Measurements from ENCODE around the gene CELA3A. TPM values are rescaled to one million over a fixed set of nuclear protein-coding genes. Genes with fewer than 3 reads are reported as not detected.
"Not testable (repeated sequence)": the region's sequence is repeated elsewhere in the genome, so short reads cannot be mapped to it uniquely, and the experiment has no call there.

Gene CELA3A
- total RNA-seq, 2 donors from 2014 or later: 37,316 to 51,622 TPM

DNA sequence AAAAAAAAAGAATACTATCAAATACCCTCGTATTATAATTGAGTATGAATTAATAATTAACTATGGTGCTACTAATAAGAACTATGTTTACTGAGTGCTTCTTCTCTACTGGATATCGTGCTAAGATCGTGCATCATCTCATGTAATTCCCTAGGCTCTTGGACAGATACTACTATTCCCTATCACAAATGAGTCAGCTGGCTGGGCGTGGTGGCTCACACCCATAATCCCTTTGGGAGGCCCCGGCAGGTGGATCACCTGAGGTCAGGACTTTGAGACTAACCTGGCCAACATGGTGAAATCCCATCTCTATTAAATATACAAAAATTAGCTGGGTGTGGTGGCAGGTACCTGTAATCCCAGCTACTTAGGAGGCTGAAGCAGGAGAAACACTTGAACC is 15.6 kb upstream of the CELA3A start:
- intact Hi-C loops (cut with DNase I); DNase-seq; H3K4me3 ChIP-seq; H3K27ac ChIP-seq; H3K36me3 ChIP-seq (replicated peaks in 1 of 2; ENCODE audit: insufficient read depth in 1 of 2, low read depth in 2 of 2); H3K27me3 ChIP-seq; H3K9me3 ChIP-seq; ATAC-seq: not testable (repeated sequence)
- TF ChIP-seq POLR2A (IDR thresholded peaks at IDR 0.05): peak in 1 of 3 donors; percentile 47
- 20% methylated on average over 2 of the region's 5 CpGs; no CpG with 5 or more reads in 1 of the 2 donors for WGBS, 2 donors
- H3K4me1 ChIP-seq: peaks cover 21% of the 10 kb centered on the region

DNA sequence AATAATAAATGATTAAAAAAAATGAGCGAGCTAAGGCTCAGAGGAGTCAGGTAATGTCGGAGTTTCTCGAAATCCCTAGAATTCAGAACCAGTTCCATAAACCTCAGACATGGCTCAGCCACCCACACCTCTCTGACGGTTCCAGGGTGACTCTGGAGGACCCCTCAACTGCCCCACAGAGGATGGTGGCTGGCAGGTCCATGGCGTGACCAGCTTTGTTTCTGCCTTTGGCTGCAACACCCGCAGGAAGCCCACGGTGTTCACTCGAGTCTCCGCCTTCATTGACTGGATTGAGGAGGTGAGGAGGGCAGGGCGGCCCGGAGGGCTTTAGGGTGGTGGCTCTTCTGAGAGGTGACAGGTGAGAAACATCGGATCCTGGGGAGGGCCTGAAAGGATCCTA is 15.1 kb upstream of the CELA3A start:
- H3K4me3 ChIP-seq; H3K27ac ChIP-seq; H3K36me3 ChIP-seq (replicated peaks in 1 of 2; ENCODE audit: insufficient read depth in 1 of 2, low read depth in 2 of 2); H3K9me3 ChIP-seq; intact Hi-C loops (cut with DNase I); H3K27me3 ChIP-seq; ATAC-seq: not testable (repeated sequence)
- peak in 3 of 4 donors; percentile 42 to 56 (median 51) for DNase-seq
- peak; percentile 18 to 46 (median 25) for TF ChIP-seq POLR2A (IDR thresholded peaks at IDR 0.05)
- 61 to 67% methylated on average over 4 to 9 of the region's 12 CpGs for WGBS, 2 donors
- peaks cover 21% of the 10 kb centered on the region for H3K4me1 ChIP-seq

DNA sequence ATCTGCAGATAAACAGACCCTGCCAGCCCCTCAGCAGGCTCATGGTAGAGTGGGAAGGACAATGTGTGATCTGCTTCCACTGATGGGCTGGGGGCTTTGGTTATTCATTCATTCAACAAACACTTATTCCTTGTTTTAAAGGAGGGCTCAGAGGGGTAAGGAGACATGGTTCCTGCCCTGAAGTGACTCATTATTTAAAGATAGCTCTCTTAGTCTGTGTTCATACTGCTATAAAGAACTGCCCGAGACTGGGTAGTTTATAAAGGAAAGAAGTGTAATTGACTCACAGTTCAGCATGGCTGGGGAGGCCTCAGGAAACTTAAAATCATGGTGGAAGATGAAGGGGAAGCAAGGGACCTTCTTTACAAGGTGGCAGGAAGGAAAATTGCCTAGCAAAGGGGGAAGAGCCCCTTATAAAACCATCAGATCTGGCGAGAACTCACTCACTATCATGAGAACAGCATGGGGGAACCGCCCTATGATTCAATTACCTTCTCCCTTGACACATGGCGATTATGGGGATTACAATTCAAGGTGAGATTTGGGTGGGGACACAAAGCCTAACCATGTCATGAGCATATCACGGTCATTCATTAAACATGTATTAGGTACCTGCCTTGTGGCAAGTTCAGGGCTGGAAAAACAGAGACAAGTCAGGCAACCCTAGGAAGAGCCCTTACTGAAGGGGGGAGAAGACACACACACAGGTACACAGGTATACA is 11.6 kb upstream of the CELA3A start:
- 40 to 56% methylated on average over 3 of the region's 5 CpGs for WGBS, 2 donors
- peak in 1 of 4 donors; percentile 33 for DNase-seq
- intact Hi-C loops (cut with DNase I); H3K9me3 ChIP-seq; H3K36me3 ChIP-seq (replicated peaks in 1 of 2; ENCODE audit: insufficient read depth in 1 of 2, low read depth in 2 of 2); H3K4me3 ChIP-seq; H3K27me3 ChIP-seq: not testable (repeated sequence)
- peak; percentile 25 for ATAC-seq
- peak in 2 of 3 donors; percentile 11 to 22 for TF ChIP-seq POLR2A (IDR thresholded peaks at IDR 0.05)
- peak overlapping the region; percentile 21 to 47 (median 36) for H3K27ac ChIP-seq
- peaks cover 15% of the 10 kb centered on the region for H3K4me1 ChIP-seq

DNA sequence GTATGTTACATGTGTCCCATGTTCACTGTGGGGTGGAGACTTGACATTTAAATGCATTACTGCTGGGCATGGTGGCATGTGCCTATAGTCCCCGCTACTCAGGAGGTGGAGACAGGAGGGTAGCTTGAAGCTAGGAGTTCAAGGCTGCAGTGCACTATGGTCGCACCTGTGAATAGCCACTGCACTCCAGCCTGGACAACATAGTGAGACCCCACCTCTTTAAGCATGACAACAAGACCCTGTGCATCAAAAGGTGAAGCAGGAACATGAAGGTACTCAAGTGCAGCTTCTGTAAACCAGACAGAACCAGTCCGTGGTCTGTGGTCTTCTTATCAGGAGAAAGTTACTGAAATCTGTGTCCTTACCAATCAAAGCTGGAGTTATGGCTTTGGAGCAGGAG is 9.3 kb upstream of the CELA3A start:
- intact Hi-C loops (cut with DNase I); H3K4me3 ChIP-seq; H3K36me3 ChIP-seq (replicated peaks in 1 of 2; ENCODE audit: insufficient read depth in 1 of 2, low read depth in 2 of 2); H3K27me3 ChIP-seq; H3K9me3 ChIP-seq; ATAC-seq: not testable (repeated sequence)
- Histone ChIP-seq H3K27ac (peak overlapping the region in 3 of 4 donors; percentile 22 to 60 (median 48)), H3K4me1 (peaks cover 31% of the 10 kb centered on the region)
- WGBS, 2 donors: 34 to 53% methylated on average over 3 of the region's 3 CpGs
- peak; percentile 43 to 56 (median 54) for DNase-seq
- peak; percentile 20 to 64 (median 50) for TF ChIP-seq POLR2A (IDR thresholded peaks at IDR 0.05)

DNA sequence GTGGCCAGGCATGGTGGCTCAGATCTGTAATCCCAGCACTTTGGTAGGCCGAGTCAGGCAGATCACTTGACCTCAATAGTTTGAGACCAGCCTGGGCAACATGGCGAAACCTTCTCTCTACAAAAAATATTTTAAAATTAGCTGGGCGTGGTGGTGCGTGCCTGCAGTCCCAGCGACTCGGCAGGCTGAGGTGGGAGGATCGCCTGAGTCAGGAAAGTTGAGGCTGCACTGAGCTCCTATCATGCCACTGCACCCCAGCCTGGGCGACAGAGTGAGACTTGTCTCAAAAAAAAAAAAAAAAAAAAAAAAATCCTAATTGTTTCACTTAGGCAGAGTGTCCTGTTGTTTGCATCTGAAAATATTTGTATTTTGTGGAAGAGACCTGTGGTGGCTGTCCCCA is 6.7 kb upstream of the CELA3A start:
- Histone ChIP-seq H3K4me1 (peaks cover 55% of the 10 kb centered on the region), H3K27ac (peak overlapping the region in 3 of 4 donors; percentile 90 to 97 (median 96))
- H3K4me3 ChIP-seq; H3K27me3 ChIP-seq; H3K36me3 ChIP-seq (replicated peaks in 1 of 2; ENCODE audit: insufficient read depth in 1 of 2, low read depth in 2 of 2); H3K9me3 ChIP-seq; intact Hi-C loops (cut with DNase I); ATAC-seq: not testable (repeated sequence)
- DNase-seq: peak; percentile 46 to 57 (median 54)
- 33 to 47% methylated on average over 8 of the region's 8 CpGs for WGBS, 2 donors

DNA sequence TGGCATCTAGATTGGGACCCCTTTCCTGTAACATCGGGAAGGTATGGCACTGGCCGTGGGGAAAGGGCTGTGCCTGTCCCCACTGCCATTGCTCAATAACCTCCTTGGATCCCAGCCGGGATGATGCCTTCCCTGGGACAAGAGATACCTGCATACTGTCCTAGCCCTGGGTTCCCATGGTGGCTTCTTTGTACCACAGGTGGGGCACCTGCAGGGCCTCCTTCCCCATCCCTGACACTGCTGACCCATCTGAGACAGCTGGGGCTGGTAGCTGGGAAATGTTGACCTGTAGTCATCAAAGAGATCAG is 4.8 kb upstream of the CELA3A start:
- ATAC-seq; H3K4me3 ChIP-seq; H3K9me3 ChIP-seq; H3K36me3 ChIP-seq (replicated peaks in 1 of 2; ENCODE audit: insufficient read depth in 1 of 2, low read depth in 2 of 2); H3K27me3 ChIP-seq; intact Hi-C loops (cut with DNase I): not testable (repeated sequence)
- WGBS, 2 donors: 44 to 51% methylated on average over 3 of the region's 3 CpGs
- Histone ChIP-seq H3K27ac (peak overlapping the region; percentile 52 to 97 (median 93)), H3K4me1 (peaks cover 72% of the 10 kb centered on the region)
- DNase-seq: peak; percentile 36 to 54 (median 48)

DNA sequence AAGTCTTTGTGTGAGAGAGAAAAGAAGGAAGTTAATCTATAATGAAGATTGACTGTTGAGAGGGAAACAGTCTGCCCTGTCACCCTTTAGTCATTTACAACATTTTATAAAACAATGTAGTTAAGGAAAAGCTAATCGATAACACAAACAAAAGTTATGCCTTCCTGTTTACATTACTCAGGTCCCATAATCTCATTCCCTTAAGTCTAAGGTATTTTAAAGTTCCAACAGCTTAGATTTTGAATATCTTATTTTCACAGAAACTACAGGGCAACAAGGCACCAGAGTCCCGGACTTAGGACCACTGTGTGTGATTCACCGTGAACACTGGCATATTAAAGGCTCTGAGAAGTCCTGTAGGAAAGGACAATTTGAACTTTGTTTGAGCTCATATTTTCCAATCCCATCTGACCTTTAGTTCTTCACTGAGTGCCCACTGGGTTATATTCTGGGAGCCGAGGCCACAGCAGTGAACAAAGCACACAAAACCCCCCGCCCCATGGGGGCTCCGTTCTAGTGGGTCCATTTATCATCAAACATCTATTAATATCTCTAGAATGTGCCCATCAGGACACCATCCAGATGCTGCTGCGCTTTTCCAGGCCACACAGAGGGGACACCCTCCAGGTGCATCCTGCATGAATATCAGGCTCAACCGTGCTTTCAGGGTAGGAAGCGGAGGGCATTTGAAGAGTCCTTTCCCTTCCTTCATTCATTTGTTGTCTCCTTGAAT is 3.4 kb upstream of the CELA3A start:
- H3K36me3 ChIP-seq (replicated peaks in 1 of 2; ENCODE audit: insufficient read depth in 1 of 2, low read depth in 2 of 2); H3K4me3 ChIP-seq; H3K9me3 ChIP-seq; H3K27me3 ChIP-seq; intact Hi-C loops (cut with DNase I): not testable (repeated sequence)
- ATAC-seq (peak; percentile 3), DNase-seq (peak; percentile 37 to 49 (median 48))
- Histone ChIP-seq H3K27ac (peak overlapping the region; percentile 67 to 97 (median 93)), H3K4me1 (peaks cover 62% of the 10 kb centered on the region)
- peak in 1 of 3 donors; percentile 1 for TF ChIP-seq POLR2A (IDR thresholded peaks at IDR 0.05)
- 8 to 10% methylated on average over 8 to 9 of the region's 9 CpGs for WGBS, 2 donors

DNA sequence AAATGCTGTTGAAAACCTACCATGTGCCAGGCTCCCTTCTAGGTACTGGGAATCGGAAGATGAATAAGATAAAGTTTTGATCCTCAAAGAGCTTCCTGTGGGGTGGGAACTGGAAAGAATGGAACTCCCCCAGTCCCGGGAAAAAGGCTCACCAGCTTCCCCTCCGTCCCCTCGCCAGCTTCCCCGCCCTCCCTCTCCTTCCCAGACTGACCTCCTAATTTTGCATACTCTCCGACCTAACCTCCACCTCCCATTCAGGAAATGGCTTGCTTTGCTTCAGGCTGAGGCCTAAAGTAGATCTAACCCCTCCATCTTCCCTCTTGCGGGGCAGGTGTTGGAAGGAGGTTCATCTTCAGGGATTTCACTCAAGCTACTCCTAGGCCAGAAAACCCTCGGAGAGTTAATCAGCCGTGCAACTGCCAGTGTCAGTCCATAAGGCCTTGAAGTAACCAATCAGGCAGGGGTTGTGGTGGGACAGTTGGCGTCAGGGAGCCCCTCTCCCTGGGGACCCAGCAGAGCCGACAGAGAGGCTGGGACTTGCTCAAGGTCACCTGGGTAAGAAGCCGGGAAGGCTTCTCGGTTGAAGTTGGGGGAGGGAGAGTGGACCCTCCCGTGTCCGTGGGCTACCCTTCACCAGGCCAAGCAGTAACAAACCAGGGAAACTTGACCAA is 2.7 kb upstream of the CELA3A start:
- H3K9me3 ChIP-seq; H3K36me3 ChIP-seq (replicated peaks in 1 of 2; ENCODE audit: insufficient read depth in 1 of 2, low read depth in 2 of 2); H3K27me3 ChIP-seq; ATAC-seq; H3K4me3 ChIP-seq; intact Hi-C loops (cut with DNase I): not testable (repeated sequence)
- peak in 2 of 3 donors; percentile 12 to 45 for TF ChIP-seq POLR2A (IDR thresholded peaks at IDR 0.05)
- H3K27ac ChIP-seq: peak overlapping the region; percentile 67 to 97 (median 93)
- 24 to 35% methylated on average over 6 to 15 of the region's 15 CpGs for WGBS, 2 donors
- peak; percentile 36 to 61 (median 51) for DNase-seq
- H3K4me1 ChIP-seq: peaks cover 61% of the 10 kb centered on the region
